ENCODE data around the gene MOB3C.

DNA sequence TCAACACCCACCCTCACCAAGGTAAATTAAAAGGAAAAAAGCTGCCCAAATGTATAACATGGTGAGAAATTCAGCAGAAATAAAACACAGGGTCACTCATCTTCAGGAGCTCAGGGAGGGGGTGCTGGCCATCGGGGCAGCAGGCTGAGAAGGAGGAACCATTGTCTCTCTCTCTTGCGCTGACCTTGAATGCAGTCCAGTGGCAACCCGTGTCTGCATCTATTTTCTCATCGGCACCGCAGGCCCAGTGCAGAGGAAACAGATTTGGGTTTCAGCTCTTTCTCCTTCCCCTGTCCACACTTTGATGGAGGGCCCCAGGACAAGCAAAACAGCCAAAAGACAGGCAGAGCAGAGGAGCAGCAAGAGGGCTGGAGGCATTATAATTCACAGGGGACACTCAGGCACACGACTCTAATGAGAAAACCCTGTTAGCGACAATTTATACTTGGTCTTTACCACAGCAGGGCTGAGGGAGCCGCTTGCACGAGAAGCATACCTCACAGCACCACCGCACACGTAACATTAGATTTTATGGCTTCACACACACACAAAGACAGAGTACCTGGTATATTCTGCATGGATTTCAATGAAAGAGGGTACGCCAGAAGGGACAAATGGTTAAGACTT is 31.2 kb downstream of the MOB3C start:
- no peak for TF ChIP-seq CTCF (conservative IDR thresholded peaks at IDR 0.05; ENCODE audit: low read depth, low read length)
- TF ChIP-seq EZH2 (IDR thresholded peaks at IDR 0.05; ENCODE audit: low read length, unreplicated experiment), result no peak
- TF ChIP-seq EZH2phosphoT487 (IDR thresholded peaks at IDR 0.05; ENCODE audit: borderline replicate concordance, low read length), result no peak
